Putamen (tissue), 1 donor: ENCODE data around the gene TSPAN4.

ENCODE experiments used
- DNase-seq: peaks from one replicate; pipeline ENCODE4 v3.0.0-alpha.2; 2016; ENCODE audit warnings: low spot score

The TSPAN4 gene

DNA sequence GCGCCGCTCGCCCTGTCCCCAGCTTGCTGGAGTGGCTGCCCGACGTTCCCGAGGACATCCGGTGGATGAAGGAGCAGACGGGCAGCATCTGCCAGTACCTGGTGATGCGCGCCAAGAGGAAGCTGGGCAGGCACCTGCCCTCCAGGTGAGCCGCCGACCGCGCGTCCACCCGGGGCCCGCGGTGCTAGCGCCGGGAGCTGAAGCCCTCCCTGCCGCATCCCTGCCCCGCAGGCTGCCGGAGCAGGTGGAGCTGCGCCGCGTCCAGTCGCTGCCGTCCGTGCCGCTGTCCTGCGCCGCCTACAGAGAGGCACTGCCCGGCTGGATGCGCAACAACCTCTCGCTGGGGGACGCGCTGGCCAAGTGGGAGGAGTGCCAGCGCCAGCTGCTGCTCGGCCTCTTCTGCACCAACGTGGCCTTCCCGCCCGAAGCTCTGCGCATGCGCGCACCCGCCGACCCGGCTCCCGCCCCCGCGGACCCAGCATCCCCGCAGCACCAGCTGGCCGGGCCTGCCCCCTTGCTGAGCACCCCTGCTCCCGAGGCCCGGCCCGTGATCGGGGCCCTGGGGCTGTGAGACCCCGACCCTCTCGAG is 18.3 kb upstream of the TSPAN4 start:
- DNase-seq: no peak

DNA sequence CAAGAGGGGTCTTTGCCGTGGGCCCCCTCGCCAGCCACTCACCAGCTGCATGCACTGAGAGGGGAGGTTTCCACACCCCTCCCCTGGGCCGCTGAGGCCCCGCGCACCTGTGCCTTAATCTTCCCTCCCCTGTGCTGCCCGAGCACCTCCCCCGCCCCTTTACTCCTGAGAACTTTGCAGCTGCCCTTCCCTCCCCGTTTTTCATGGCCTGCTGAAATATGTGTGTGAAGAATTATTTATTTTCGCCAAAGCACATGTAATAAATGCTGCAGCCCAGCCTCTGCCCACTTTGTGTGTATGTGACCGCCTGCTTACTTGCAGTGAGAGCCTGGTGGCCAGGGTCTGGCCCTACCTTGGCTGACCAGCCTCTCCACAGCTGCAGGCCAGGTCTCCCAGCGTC is 17.7 kb upstream of the TSPAN4 start:
- no peak for DNase-seq

GRCh38 chr11:825366-826226 is 17.1 kb upstream of the TSPAN4 start:
- DNase-seq: no peak

DNA sequence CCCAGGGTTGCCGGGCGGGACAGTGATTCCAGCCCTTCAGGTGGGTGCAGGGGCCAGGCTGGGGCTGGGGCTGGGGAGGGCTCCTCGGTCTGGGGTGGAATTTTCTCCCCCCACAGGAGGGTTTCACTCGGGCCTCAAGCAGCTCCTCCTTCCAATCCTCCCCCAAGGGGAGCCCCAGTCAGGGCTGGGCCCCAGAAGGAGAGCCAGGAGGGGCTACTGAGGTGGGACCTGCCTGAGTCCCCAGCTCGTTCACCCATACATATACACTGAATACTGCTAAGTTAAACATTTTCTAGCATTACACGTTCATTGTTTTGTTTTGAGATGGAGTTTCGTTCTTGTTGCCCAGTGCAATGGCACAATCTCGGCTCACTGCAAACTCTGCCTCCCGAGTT is 16.4 kb upstream of the TSPAN4 start:
- no peak for DNase-seq

DNA sequence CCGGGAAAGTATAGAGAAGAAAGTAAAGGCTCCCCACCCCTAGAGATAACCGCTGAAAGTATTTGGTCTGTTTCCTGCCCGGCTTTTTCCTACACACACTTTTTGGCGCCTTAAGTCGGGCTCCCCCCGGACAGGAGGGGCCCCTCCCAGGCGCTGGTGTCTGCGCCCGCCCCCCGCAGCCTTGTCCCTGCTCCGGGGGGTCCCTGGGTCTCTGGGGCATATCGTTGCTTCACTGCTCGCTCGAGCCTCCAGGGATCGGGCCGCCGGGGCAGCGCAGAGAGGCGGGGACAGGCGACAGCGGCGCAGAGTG is 15.9 kb upstream of the TSPAN4 start:
- no peak for DNase-seq

DNA sequence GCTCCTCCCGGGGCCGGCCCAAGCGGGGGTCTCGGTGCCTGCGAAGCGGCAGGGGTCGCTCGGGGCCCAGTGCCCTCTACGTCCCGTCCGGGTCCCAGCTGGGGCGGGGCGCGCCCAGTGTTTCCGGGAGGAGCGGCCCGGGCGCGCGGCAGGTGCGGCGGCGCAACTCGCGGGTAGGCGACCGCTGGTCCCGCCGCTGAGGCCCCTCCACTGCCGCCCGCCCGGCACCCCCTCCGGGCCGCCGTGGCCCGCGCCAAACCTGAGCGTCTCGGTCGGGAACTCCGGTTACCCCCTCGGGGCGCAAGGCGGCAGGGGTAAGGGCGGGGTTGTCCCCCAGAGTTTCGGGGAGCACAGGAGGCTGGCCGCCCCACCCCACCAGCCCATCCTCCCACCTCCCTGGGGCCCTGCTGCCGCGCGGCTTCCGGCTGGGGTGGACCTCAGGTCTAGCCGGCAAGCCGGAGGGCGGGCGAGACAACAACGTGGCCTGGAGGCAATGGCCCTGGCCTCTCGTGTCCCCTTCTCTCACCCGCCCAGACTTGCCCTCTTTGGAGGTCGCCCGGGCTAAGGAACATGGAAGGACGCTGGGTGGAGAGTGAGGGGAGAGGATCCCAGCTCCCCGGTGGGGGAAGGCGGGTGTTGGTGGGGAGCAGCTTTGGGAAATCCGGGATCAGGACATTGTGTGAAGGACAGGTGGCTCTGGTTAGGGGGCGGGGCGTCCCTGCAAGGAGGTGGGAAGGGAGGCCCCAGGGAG is 15.3 kb upstream of the TSPAN4 start:
- no peak for DNase-seq

DNA sequence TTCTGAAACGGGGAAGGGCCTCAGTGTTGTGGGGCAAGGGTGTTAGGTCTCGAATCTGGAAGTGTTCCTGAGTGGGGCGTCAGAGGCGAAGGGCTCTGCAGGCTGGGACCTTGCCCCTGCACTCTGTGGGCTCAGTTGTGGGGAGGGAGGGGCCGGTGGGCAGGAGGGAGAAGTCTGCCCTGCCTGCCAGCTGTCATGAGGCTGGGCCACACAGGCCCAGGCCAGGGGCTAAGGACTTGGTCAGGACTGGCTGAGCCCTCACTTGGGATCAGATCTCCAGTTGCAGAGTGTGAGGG is 14.8 kb upstream of the TSPAN4 start, which contains the start of gene CRACR2B:
Gene CRACR2B (plus strand): TSS at position 23 of the 296 bp plus-strand sequence. CDS start 689 bp downstream, outside the sequence.
- no peak for DNase-seq

GRCh38 chr11:828506-829175 is 14.0 kb upstream of the TSPAN4 start:
- no peak for DNase-seq

- no peak for DNase-seq
Measured at GRCh38 chr11:829176-829846, 13.3 kb upstream of the TSPAN4 start.

DNA sequence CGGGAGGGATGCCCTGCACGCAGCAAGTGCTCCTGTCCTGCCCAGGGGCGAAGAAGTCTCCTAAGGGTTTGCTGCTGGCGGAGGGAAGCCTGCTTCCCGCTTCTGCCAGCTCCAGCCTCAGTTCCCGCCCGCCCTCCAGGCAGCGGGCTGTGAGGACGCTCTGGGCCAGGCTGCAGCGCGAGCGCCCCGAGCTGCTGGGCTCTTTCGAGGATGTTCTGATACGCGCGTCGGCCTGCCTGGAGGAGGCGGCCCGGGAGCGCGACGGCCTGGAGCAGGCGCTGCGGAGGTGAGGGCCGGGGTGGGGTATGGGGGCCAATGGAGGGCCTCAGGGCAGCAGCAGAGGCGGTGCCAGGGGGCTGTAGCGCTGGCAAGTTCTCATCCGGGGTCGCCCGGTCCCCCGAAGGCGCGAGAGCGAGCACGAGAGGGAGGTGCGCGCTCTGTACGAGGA is 12.8 kb upstream of the TSPAN4 start:
- DNase-seq: no peak

GRCh38 chr11:830295-831117 is 12.1 kb upstream of the TSPAN4 start:
- no peak for DNase-seq

- DNase-seq: no peak
Measured at GRCh38 chr11:831118-831864, 11.4 kb upstream of the TSPAN4 start.

- DNase-seq: no peak
Measured at GRCh38 chr11:831961-832528, 10.6 kb upstream of the TSPAN4 start.

DNA sequence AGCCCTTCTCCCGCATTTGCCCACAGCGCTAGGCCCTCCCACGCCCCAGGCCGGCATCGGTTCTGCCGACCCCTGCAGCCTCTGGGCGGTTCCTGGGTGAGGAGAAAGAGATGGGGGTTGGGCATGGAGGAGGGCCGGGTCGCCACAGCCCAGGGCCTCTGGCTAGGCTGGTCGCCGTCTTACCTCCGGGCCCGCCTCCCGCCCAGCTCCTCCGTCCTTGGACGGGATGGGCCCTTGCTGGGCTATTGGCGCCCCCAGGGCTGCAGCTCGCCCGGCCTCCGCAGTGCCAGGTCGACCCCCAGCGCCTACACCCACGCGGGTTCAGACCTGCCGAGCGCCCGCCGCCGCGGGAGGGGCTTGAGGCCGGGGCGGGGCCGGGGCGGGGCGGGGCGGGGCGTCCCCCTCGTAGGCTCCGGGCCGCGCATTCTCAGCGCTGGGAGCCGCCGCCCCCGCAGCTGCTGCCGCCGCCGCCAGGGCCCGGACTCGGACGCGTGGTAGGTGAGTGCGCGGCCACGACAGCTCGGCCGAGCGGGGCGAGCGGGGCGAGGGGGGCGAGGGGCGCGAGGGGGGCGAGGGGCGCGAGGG is 10.0 kb upstream of the TSPAN4 start, which contains the start of gene CD151:
Gene CD151 (plus strand): TSS at position 424 of the 585 bp plus-strand sequence. CDS start 3,118 bp downstream, outside the sequence.
- no peak for DNase-seq

GRCh38 chr11:833114-833791 is 9.4 kb upstream of the TSPAN4 start:
- no peak for DNase-seq

DNA sequence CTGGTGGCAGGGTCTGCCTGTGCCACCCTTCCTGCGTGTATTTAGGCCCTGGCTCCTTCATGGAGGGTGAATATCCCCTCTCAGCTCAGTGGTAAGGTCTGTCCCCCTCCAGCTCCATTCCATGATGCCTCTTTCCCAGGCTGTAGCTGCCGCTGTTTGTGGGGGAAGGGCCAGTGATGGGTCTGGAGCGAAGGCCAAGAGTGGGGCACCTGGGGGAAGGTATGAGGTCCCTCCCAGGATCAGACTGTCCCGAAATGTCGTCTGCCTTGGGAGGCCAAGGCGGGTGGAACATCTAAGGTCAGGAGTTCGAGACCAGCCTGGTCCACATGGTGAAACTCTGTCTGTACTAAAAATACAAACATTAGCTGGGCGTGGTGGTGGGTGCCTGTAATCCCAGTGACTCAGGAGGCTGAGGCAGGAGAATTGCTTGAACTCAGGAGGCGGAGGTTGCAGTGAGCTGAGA is 8.8 kb upstream of the TSPAN4 start:
- DNase-seq: no peak

DNA sequence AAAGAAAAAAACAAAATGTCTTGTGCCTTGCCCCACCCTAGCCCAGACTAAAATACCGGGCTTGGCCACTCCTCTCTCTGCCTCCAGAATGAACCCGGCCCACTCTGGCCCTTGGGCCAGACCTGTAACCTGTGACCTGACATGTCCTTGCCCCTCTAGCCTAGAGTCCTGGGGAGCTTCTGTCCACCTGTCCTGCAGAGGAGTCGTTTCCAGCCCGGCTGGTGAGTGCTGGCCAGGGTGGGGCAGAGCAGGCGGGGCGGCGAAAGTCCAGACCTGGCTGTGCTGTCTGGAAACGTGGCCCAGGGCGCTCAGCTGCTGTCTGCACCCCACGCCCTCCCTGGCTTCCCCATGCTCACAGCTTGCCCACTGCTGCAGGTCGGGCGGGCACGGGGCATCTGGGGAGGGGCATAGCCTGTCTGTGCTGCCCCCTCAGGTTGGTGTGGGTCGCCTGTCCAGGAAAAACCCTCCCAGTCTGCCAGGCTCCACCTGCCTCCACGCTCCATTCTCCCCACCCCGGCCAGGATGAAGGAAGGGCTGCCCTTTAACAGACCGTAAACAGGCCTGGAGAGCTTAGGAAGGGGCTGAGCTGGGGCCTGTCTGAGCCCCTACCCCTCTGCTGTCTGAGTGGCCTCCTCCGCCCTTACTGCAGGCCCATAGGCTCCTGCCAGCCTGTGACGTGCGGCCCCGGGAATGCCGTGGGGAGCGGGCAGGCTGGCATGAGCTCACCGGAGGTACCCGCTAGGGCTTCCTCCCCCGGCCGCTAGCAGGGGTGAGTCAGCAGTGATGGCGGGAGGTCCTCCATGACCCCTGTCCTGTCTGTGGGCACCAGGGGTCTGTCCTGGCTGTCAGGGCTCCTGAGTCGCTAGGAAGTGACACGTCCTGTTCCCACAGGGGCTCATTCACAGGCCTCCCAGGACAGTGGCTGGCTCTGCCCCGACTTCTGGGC is 8.0 kb upstream of the TSPAN4 start:
- no peak for DNase-seq

DNA sequence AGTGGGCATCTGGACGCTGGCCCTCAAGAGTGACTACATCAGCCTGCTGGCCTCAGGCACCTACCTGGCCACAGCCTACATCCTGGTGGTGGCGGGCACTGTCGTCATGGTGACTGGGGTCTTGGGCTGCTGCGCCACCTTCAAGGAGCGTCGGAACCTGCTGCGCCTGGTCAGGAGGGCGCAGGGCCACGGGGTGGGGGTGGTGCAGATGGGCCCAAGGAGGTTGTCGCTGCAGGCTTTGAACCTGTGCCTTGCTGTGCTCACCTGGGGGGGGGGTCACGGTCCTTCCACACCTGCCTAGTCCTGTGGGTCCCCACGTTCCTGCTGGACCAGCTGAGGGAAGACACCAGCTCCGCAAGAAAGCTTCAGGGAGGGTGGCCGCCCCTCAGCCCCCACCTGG is 6.4 kb upstream of the TSPAN4 start:
- no peak for DNase-seq
